ENCODE results near the gene C1S. TPM values are rescaled to one million over a fixed set of nuclear protein-coding genes. Genes with fewer than 3 reads are reported as not detected.

C1S gene
- total RNA-seq, 1 donor from 2014 or later = 0.71 TPM

GRCh38 chr12:7109572-7109920 lies 49.0 kb downstream of the C1S start:
- Mint-ChIP-seq H3K9me3 (peaks cover 11% of the 10 kb centered on the region), H3K27me3 (no peaks in the 10 kb centered on the region), H3K36me3 (ENCODE audit: low read depth) (peaks cover 30% of the 10 kb centered on the region), H3K27ac (peak overlapping the region; percentile 94), H3K4me1 (peaks cover 29% of the 10 kb centered on the region), H3K4me3 (peak overlapping the region; percentile 92)
- TF ChIP-seq CTCF (IDR thresholded peaks at IDR 0.05) = no peak
- intact Hi-C loops (cut with micrococcal nuclease) = loop anchor here (1.0 to 5.0 kb wide), 8 partner anchors 21 to 357 kb away; partner anchors contain the start of genes C12orf57, CDCA3, CLSTN3 and EMG1
- ATAC-seq (ENCODE audit: low read depth) (no peak), DNase-seq (no peak)
- ChIA-PET CTCF (interaction anchor here (0.6 to 5.1 kb wide), 5 partner anchors 10 to 918 kb away, joined by 3 to 29 read pairs (median 18); partner anchors contain the start of genes C12orf57, RNU7-1 and SPSB2), POLR2A (interaction anchor here (0.8 to 4.7 kb wide), 4 partner anchors 16 to 257 kb away, joined by 3 to 69 read pairs (median 10); partner anchors contain the start of genes C12orf57, CDCA3, RNU7-1 and SPSB2)

GRCh38 chr12:7110661-7111060 lies 50.1 kb downstream of the C1S start:
- Mint-ChIP-seq H3K4me1 (peaks cover 29% of the 10 kb centered on the region), H3K27me3 (no peaks in the 10 kb centered on the region), H3K27ac (no peak overlapping the region), H3K9me3 (peaks cover 8% of the 10 kb centered on the region), H3K4me3 (no peak overlapping the region), H3K36me3 (ENCODE audit: low read depth) (peaks cover 33% of the 10 kb centered on the region)
- CTCF ChIA-PET = interaction anchor here (1.6 to 5.1 kb wide), 4 partner anchors 17 to 241 kb away, joined by 6 to 29 read pairs (median 12); partner anchors contain the start of genes C12orf57, RNU7-1 and SPSB2
- intact Hi-C loops (cut with micrococcal nuclease) = no loop called here
- POLR2A ChIA-PET = interaction anchor here (0.7 to 4.7 kb wide), 3 partner anchors 92 to 166 kb away, joined by 3 to 69 read pairs (median 3); partner anchors contain the start of genes C12orf57, EMG1, LPCAT3 and PHB2
- TF ChIP-seq CTCF (IDR thresholded peaks at IDR 0.05) = no peak
- DNase-seq = no peak
- ATAC-seq (ENCODE audit: low read depth) = no peak

- Mint-ChIP-seq H3K36me3 (ENCODE audit: low read depth) (peaks cover 27% of the 10 kb centered on the region), H3K9me3 (no peaks in the 10 kb centered on the region), H3K27me3 (no peaks in the 10 kb centered on the region), H3K4me1 (peaks cover 26% of the 10 kb centered on the region), H3K4me3 (no peak overlapping the region), H3K27ac (no peak overlapping the region)
- CTCF ChIA-PET = interaction anchor here (1.3 to 5.1 kb wide), 11 partner anchors 9 to 243 kb away, joined by 3 to 29 read pairs (median 7); partner anchors contain the start of genes C12orf57, RNU7-1 and SPSB2
- DNase-seq (no peak), ATAC-seq (ENCODE audit: low read depth) (no peak)
- no peak for TF ChIP-seq CTCF (IDR thresholded peaks at IDR 0.05)
- intact Hi-C loops (cut with micrococcal nuclease) = no loop called here
- POLR2A ChIA-PET = interaction anchor here (0.5 to 1.7 kb wide), 3 partner anchors 15 to 243 kb away, joined by 3 to 11 read pairs (median 8); partner anchors contain the start of genes C12orf57 and RNU7-1
These were observed 51.5 kb downstream of the C1S start for GRCh38 chr12:7112041-7112440.

GRCh38 chr12:7113389-7113871 lies 52.9 kb downstream of the C1S start:
- Mint-ChIP-seq H3K36me3 (ENCODE audit: low read depth) (peaks cover 26% of the 10 kb centered on the region), H3K4me1 (peaks cover 16% of the 10 kb centered on the region), H3K27ac (no peak overlapping the region), H3K27me3 (no peaks in the 10 kb centered on the region), H3K4me3 (no peak overlapping the region), H3K9me3 (no peaks in the 10 kb centered on the region)
- CTCF ChIA-PET = interaction anchor here (0.8 to 3.6 kb wide), 12 partner anchors 9 to 244 kb away, joined by 3 to 16 read pairs (median 4); partner anchors contain the start of genes C12orf57, RNU7-1 and SPSB2
- DNase-seq (no peak), ATAC-seq (ENCODE audit: low read depth) (peak; percentile 38)
- POLR2A ChIA-PET = interaction anchor here (1.0 to 1.7 kb wide), 2 partner anchors 169 to 424 kb away, joined by 11 read pairs; partner anchors contain the start of genes C12orf57, RNU7-1 and ZNF384
- peak; percentile 93 for TF ChIP-seq CTCF (IDR thresholded peaks at IDR 0.05)
- intact Hi-C loops (cut with micrococcal nuclease) = loop anchor here (1.0 kb wide), 5 partner anchors 17 to 244 kb away; partner anchors contain the start of genes C12orf57, CLSTN3 and LPCAT3

- Mint-ChIP-seq H3K36me3 (ENCODE audit: low read depth) (peaks cover 22% of the 10 kb centered on the region), H3K27ac (no peak overlapping the region)
These were observed 53.5 kb downstream of the C1S start for GRCh38 chr12:7114008-7114407.

More at GRCh38 chr12:7114008-7114407, 53.5 kb downstream of the C1S start:
- H3K4me3 Mint-ChIP-seq = no peak overlapping the region
- ATAC-seq (ENCODE audit: low read depth) (no peak), DNase-seq (no peak)
- TF ChIP-seq CTCF (IDR thresholded peaks at IDR 0.05) = no peak
- intact Hi-C loops (cut with micrococcal nuclease) = no loop called here
- H3K27me3 Mint-ChIP-seq = no peaks in the 10 kb centered on the region
- CTCF ChIA-PET = interaction anchor here (0.8 to 3.6 kb wide), 7 partner anchors 8 to 245 kb away, joined by 3 to 16 read pairs (median 4); partner anchors contain the start of genes C12orf57 and RNU7-1
- peaks cover 13% of the 10 kb centered on the region for H3K4me1 Mint-ChIP-seq
- no peaks in the 10 kb centered on the region for H3K9me3 Mint-ChIP-seq
- POLR2A ChIA-PET = no interaction called here
